DOHH2 (cell line): ENCODE measurements around the gene PHC3.

Experiments
- EZH2phosphoT487 ChIP-seq: fragments of 200-600 bp; sonication (generic); IDR thresholded peaks from 2 replicates; pipeline ENCODE4 v1.6.1; 2017; ENCODE audit warnings: borderline replicate concordance, mild to moderate bottlenecking, antibody characterized with exemption, low read length, moderate library complexity, mixed read lengths
- TF ChIP-seq, protein P1 (sequence below): fragments of 200-600 bp; sonication (generic); IDR thresholded peaks from one replicate; pipeline ENCODE4 v1.5.1; 2014; ENCODE audit warnings: antibody characterized with exemption, mild to moderate bottlenecking, low read depth, low read length; ENCODE audit not compliant: poor library complexity, severe bottlenecking

DNA sequence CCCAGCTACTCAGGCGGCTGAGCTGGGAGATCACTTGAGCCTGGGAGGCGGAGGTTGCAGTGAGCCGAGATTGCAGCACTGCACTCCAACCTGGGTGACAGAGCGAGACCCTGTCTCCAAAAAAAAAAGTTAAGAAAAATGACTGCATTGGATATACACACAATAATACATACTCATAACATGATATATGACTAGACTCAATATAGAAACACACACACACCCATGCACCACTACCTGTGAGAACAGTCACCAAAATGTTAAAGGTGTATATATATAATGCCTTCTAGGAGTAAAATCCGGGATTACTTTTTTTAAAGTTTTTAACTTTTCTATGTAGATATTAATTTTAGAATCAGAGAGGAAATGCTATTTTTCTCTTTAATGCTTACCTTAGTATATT, 25.9 kb downstream of the PHC3 start:
- TF ChIP-seq, protein P1, sequence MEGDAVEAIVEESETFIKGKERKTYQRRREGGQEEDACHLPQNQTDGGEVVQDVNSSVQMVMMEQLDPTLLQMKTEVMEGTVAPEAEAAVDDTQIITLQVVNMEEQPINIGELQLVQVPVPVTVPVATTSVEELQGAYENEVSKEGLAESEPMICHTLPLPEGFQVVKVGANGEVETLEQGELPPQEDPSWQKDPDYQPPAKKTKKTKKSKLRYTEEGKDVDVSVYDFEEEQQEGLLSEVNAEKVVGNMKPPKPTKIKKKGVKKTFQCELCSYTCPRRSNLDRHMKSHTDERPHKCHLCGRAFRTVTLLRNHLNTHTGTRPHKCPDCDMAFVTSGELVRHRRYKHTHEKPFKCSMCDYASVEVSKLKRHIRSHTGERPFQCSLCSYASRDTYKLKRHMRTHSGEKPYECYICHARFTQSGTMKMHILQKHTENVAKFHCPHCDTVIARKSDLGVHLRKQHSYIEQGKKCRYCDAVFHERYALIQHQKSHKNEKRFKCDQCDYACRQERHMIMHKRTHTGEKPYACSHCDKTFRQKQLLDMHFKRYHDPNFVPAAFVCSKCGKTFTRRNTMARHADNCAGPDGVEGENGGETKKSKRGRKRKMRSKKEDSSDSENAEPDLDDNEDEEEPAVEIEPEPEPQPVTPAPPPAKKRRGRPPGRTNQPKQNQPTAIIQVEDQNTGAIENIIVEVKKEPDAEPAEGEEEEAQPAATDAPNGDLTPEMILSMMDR: no peak
- TF ChIP-seq EZH2phosphoT487: no peak
